ENCODE data around the gene DES.
A peak's percentile ranks its signal among the peaks of the same experiment; 100 is the strongest.

Gene DES

GRCh38 chr2:219380926-219381325 lies 37.3 kb upstream of the DES start:
- no peak overlapping the region for H2BK12ac ChIP-seq (ENCODE audit: low read length)
- H3K9me3 ChIP-seq (replicated peaks in 1 of 2; ENCODE audit: control insufficient read depth in 2 of 2, insufficient read depth in 1 of 2, low read depth in 1 of 2, low read length in 2 of 2): no peaks in the 10 kb centered on the region
- H3K14ac ChIP-seq (ENCODE audit: low read length): no peak overlapping the region
- no peak overlapping the region for H2AFZ ChIP-seq (ENCODE audit: low read length)
- H2AK5ac ChIP-seq (ENCODE audit: low read depth, low read length): no peak overlapping the region
- H3K4me1 ChIP-seq (ENCODE audit: control insufficient read depth in 2 of 2, insufficient read depth in 1 of 2, low read depth in 1 of 2, low read length in 2 of 2): peaks cover 3 to 6% of the 10 kb centered on the region in 2 donors
- H3K27me3 ChIP-seq (ENCODE audit: control insufficient read depth in 3 of 3, insufficient read depth in 3 of 3, low read depth in 1 of 3, low read length in 3 of 3): no peaks in the 10 kb centered on the region
- no peak overlapping the region for H4K8ac ChIP-seq (ENCODE audit: low read depth, low read length)
- H3K18ac ChIP-seq (ENCODE audit: low read length): no peak overlapping the region
- no peak overlapping the region for H3K23ac ChIP-seq (ENCODE audit: low read depth, low read length, poor library complexity)
- peaks cover 12 to 58% of the 10 kb centered on the region in 2 donors for H3K36me3 ChIP-seq (replicated peaks in 1 of 2; ENCODE audit: control insufficient read depth in 2 of 2, insufficient read depth in 2 of 2, low read length in 2 of 2)
- H4K91ac ChIP-seq (ENCODE audit: low read depth, low read length, poor library complexity): no peak overlapping the region
- no peak overlapping the region for H3K27ac ChIP-seq (replicated peaks; ENCODE audit: low read length)
- H2BK15ac ChIP-seq (ENCODE audit: low read length): no peak overlapping the region
- no peaks in the 10 kb centered on the region for H3K79me1 ChIP-seq (ENCODE audit: low read depth, low read length)
- H3K9ac ChIP-seq (ENCODE audit: low read depth, low read length, poor library complexity): no peak overlapping the region
- no peak for DNase-seq (ENCODE audit: low spot score)
- no peak overlapping the region for H2BK5ac ChIP-seq (ENCODE audit: low read length)
- H3K4me2 ChIP-seq (ENCODE audit: insufficient read depth, low read length, poor library complexity, severe bottlenecking): no peak overlapping the region
- H3K4ac ChIP-seq (ENCODE audit: low read length): no peak overlapping the region
- H3K4me3 ChIP-seq (ENCODE audit: low read length in 2 of 2): no peak overlapping the region
- no peak overlapping the region for H2BK120ac ChIP-seq (ENCODE audit: low read depth, low read length)

- H3K4ac ChIP-seq (ENCODE audit: low read length): no peak overlapping the region
- no peak overlapping the region for H3K18ac ChIP-seq (ENCODE audit: low read length)
- no peak overlapping the region for H2BK15ac ChIP-seq (ENCODE audit: low read length)
- H4K91ac ChIP-seq (ENCODE audit: low read depth, low read length, poor library complexity): no peak overlapping the region
- no peak overlapping the region for H2AFZ ChIP-seq (ENCODE audit: low read length)
- no peaks in the 10 kb centered on the region for H3K79me1 ChIP-seq (ENCODE audit: low read depth, low read length)
- H3K9me3 ChIP-seq (replicated peaks in 1 of 2; ENCODE audit: control insufficient read depth in 2 of 2, insufficient read depth in 1 of 2, low read depth in 1 of 2, low read length in 2 of 2): no peaks in the 10 kb centered on the region
- no peak overlapping the region for H2AK5ac ChIP-seq (ENCODE audit: low read depth, low read length)
- H3K27ac ChIP-seq (replicated peaks; ENCODE audit: low read length): no peak overlapping the region
- no peak overlapping the region for H3K9ac ChIP-seq (ENCODE audit: low read depth, low read length, poor library complexity)
- no peak for DNase-seq (ENCODE audit: low spot score)
- H2BK12ac ChIP-seq (ENCODE audit: low read length): no peak overlapping the region
- no peak overlapping the region for H2BK5ac ChIP-seq (ENCODE audit: low read length)
- peaks cover 6% of the 10 kb centered on the region in 2 donors for H3K4me1 ChIP-seq (ENCODE audit: control insufficient read depth in 2 of 2, insufficient read depth in 1 of 2, low read depth in 1 of 2, low read length in 2 of 2)
- H3K14ac ChIP-seq (ENCODE audit: low read length): no peak overlapping the region
- H4K8ac ChIP-seq (ENCODE audit: low read depth, low read length): no peak overlapping the region
- H3K23ac ChIP-seq (ENCODE audit: low read depth, low read length, poor library complexity): no peak overlapping the region
- H3K4me3 ChIP-seq (ENCODE audit: low read length in 2 of 2): no peak overlapping the region
- WGBS, 2 donors (ENCODE audit: extremely low coverage in 2 of 2, insufficient read length in 2 of 2, insufficient replicate concordance in 1 of 2): no CpG with 5 or more reads among the region's 9 CpGs
- no peak overlapping the region for H2BK120ac ChIP-seq (ENCODE audit: low read depth, low read length)
- H3K27me3 ChIP-seq (ENCODE audit: control insufficient read depth in 3 of 3, insufficient read depth in 3 of 3, low read depth in 1 of 3, low read length in 3 of 3): no peaks in the 10 kb centered on the region
- H3K36me3 ChIP-seq (replicated peaks in 1 of 2; ENCODE audit: control insufficient read depth in 2 of 2, insufficient read depth in 2 of 2, low read length in 2 of 2): peaks cover 15 to 62% of the 10 kb centered on the region in 2 donors
- H3K4me2 ChIP-seq (ENCODE audit: insufficient read depth, low read length, poor library complexity, severe bottlenecking): no peak overlapping the region
Measured at GRCh38 chr2:219381448-219381847, 36.7 kb upstream of the DES start.

GRCh38 chr2:219384083-219384713 lies 34.0 kb upstream of the DES start:
- no peak overlapping the region for H2AFZ ChIP-seq (ENCODE audit: low read length)
- H4K91ac ChIP-seq (ENCODE audit: low read depth, low read length, poor library complexity): no peak overlapping the region
- peak overlapping the region; percentile 12 for H3K23ac ChIP-seq (ENCODE audit: low read depth, low read length, poor library complexity)
- H3K18ac ChIP-seq (ENCODE audit: low read length): no peak overlapping the region
- no peak overlapping the region for H2BK120ac ChIP-seq (ENCODE audit: low read depth, low read length)
- H3K4me3 ChIP-seq (ENCODE audit: low read length in 2 of 2): no peak overlapping the region
- H2BK15ac ChIP-seq (ENCODE audit: low read length): no peak overlapping the region
- no peak overlapping the region for H3K4me2 ChIP-seq (ENCODE audit: insufficient read depth, low read length, poor library complexity, severe bottlenecking)
- H3K4ac ChIP-seq (ENCODE audit: low read length): no peak overlapping the region
- no peaks in the 10 kb centered on the region for H3K27me3 ChIP-seq (ENCODE audit: control insufficient read depth in 3 of 3, insufficient read depth in 3 of 3, low read depth in 1 of 3, low read length in 3 of 3)
- H2BK12ac ChIP-seq (ENCODE audit: low read length): no peak overlapping the region
- no peak overlapping the region for H3K27ac ChIP-seq (replicated peaks; ENCODE audit: low read length)
- no CpG with 5 or more reads among the region's 15 CpGs for WGBS, 2 donors (ENCODE audit: extremely low coverage in 2 of 2, insufficient read length in 2 of 2, insufficient replicate concordance in 1 of 2)
- H3K4me1 ChIP-seq (ENCODE audit: control insufficient read depth in 2 of 2, insufficient read depth in 1 of 2, low read depth in 1 of 2, low read length in 2 of 2): peaks cover 5 to 8% of the 10 kb centered on the region in 2 donors
- H3K79me1 ChIP-seq (ENCODE audit: low read depth, low read length): no peaks in the 10 kb centered on the region
- no peak overlapping the region for H2BK5ac ChIP-seq (ENCODE audit: low read length)
- peaks cover 15 to 60% of the 10 kb centered on the region in 2 donors for H3K36me3 ChIP-seq (replicated peaks in 1 of 2; ENCODE audit: control insufficient read depth in 2 of 2, insufficient read depth in 2 of 2, low read length in 2 of 2)
- H3K9me3 ChIP-seq (replicated peaks in 1 of 2; ENCODE audit: control insufficient read depth in 2 of 2, insufficient read depth in 1 of 2, low read depth in 1 of 2, low read length in 2 of 2): no peaks in the 10 kb centered on the region
- H4K8ac ChIP-seq (ENCODE audit: low read depth, low read length): no peak overlapping the region
- H3K14ac ChIP-seq (ENCODE audit: low read length): no peak overlapping the region
- H2AK5ac ChIP-seq (ENCODE audit: low read depth, low read length): no peak overlapping the region
- no peak for DNase-seq (ENCODE audit: low spot score)
- H3K9ac ChIP-seq (ENCODE audit: low read depth, low read length, poor library complexity): no peak overlapping the region

- Histone ChIP-seq H2BK5ac (ENCODE audit: low read length) (no peak overlapping the region), H3K23ac (ENCODE audit: low read depth, low read length, poor library complexity) (no peak overlapping the region), H3K27ac (replicated peaks; ENCODE audit: low read length) (no peak overlapping the region), H2BK15ac (ENCODE audit: low read length) (no peak overlapping the region), H4K91ac (ENCODE audit: low read depth, low read length, poor library complexity) (no peak overlapping the region), H2BK120ac (ENCODE audit: low read depth, low read length) (no peak overlapping the region), H2AK5ac (ENCODE audit: low read depth, low read length) (no peak overlapping the region), H3K4me3 (ENCODE audit: low read length in 2 of 2) (no peak overlapping the region), H3K9ac (ENCODE audit: low read depth, low read length, poor library complexity) (no peak overlapping the region), H3K79me1 (ENCODE audit: low read depth, low read length) (no peaks in the 10 kb centered on the region), H3K4me2 (ENCODE audit: insufficient read depth, low read length, poor library complexity, severe bottlenecking) (no peak overlapping the region), H3K18ac (ENCODE audit: low read length) (no peak overlapping the region), H3K14ac (ENCODE audit: low read length) (no peak overlapping the region), H3K4me1 (ENCODE audit: control insufficient read depth in 2 of 2, insufficient read depth in 1 of 2, low read depth in 1 of 2, low read length in 2 of 2) (peaks cover 5 to 8% of the 10 kb centered on the region in 2 donors), H3K27me3 (ENCODE audit: control insufficient read depth in 3 of 3, insufficient read depth in 3 of 3, low read depth in 1 of 3, low read length in 3 of 3) (no peaks in the 10 kb centered on the region), H3K4ac (ENCODE audit: low read length) (no peak overlapping the region), H2BK12ac (ENCODE audit: low read length) (no peak overlapping the region), H2AFZ (ENCODE audit: low read length) (no peak overlapping the region), H4K8ac (ENCODE audit: low read depth, low read length) (no peak overlapping the region), H3K9me3 (replicated peaks in 1 of 2; ENCODE audit: control insufficient read depth in 2 of 2, insufficient read depth in 1 of 2, low read depth in 1 of 2, low read length in 2 of 2) (no peaks in the 10 kb centered on the region), H3K36me3 (replicated peaks in 1 of 2; ENCODE audit: control insufficient read depth in 2 of 2, insufficient read depth in 2 of 2, low read length in 2 of 2) (peaks cover 15 to 60% of the 10 kb centered on the region in 2 donors)
- no peak for DNase-seq (ENCODE audit: low spot score)
- no CpG with 5 or more reads among the region's 2 CpGs for WGBS, 2 donors (ENCODE audit: extremely low coverage in 2 of 2, insufficient read length in 2 of 2, insufficient replicate concordance in 1 of 2)
Measured at GRCh38 chr2:219384859-219385258, 33.3 kb upstream of the DES start.
